GM18526 (cell line): Measurements from ENCODE around the gene GOSR2.

Experiments used
- POLR2A ChIP-seq: IDR thresholded peaks from 3 replicates; pipeline ENCODE4 v1.6.1; 2011; ENCODE audit not compliant: insufficient read length; ENCODE audit errors: extremely low read depth

Gene GOSR2

DNA sequence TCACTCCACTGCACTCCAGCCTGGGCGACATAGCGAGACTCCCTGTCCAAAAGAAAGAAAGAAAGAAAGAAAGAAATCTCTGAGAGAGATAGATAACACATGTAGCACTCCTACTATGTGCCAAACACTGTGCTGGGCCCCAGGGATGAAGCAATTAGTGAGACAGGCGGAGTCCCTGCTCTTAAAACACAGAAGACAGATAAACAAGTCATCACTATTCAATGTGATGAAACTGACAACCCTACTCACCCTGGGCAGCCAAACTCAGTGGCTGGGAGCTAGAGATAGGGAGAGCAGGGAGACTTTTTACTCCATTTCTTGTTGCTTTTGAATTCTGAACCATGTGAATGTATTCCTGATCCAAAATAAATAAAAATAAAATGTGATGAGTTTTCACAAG lies 35.2 kb upstream of the GOSR2 start:
- no peak for TF ChIP-seq POLR2A

DNA sequence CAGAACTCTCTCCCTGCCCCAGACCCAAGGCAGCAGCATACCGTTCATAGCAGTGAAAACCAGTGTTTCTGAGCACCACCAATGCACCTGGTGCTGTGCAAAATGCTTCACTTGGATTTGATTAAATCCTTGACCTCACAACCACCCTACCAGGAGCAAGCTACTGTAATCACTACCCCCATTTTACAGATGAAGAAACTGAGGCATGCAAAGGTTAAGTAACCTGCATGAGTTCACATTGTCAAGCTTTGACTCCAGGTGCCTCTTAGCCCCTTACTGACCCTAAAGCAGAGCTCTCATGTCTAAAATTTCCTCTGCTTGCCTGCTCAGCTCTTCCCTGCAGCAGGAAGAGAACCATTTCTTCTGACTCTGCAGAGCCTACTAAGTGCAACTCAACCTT lies 34.2 kb upstream of the GOSR2 start:
- TF ChIP-seq POLR2A: no peak

DNA sequence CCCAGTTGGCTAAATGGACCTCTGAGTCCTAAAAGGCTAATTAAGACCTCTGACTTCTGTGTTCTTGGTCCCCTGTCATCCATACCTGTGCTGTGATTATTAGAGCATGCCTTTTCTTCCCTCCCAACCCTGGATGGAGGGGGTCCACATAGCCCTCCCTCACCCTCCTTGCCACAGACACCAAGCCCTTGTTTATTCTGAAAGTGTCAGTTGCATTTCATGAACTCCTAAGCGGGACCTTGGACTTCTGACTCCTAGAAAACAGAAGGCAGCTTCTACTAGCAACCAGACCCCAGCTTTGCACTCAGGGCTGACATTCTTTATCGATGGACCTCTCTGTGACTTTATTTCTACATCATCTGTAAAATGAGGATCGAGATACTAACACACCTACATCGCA lies 33.4 kb upstream of the GOSR2 start:
- TF ChIP-seq POLR2A: no peak

DNA sequence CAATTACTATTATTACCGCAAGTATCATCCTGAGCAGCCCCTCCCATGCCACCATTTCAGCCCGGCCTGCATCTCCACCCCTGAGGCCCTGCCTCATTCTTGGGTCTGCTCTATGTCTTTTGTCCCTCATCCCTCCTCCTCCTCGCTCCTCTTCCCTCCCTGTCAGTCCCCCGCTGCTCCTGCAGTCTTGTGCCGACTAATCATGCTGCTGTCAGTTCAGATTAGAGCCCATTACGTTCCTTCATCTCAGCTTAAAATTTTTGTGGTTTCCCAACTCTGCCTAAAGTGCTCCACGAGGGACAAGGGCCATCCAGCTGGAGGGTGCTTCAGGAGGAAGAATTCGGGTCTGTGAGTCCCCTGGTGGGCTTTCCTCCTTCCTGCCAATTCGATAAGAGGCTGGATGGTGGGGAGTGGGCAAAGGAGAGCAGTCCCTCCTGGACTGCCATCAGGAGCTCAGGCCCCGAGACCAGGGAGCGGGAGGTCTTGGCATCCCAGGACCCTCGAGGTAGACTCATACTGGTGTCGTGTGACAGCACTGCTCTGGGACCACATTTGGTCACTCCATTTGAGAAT lies 32.9 kb upstream of the GOSR2 start:
- TF ChIP-seq POLR2A: no peak

DNA sequence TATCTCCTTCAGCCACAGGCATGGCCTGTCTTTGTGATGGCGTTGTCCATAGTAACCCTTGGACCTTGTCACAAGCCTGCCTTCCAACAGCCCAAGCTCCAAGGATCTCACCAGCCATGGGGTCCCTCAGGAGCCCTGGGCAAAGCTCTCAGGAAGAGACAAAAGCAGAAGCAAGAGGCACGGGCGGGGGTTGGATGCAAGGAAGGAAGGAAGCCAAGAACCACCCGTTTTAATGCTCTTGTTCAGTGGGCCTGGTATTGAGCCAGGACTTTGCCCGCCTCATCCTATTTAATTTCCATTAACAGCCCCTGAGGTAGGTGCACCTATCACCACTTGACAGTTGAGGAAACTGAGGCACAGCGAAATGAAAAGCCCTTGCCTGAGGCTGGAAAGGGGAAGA lies 32.3 kb upstream of the GOSR2 start:
- no peak for TF ChIP-seq POLR2A

DNA sequence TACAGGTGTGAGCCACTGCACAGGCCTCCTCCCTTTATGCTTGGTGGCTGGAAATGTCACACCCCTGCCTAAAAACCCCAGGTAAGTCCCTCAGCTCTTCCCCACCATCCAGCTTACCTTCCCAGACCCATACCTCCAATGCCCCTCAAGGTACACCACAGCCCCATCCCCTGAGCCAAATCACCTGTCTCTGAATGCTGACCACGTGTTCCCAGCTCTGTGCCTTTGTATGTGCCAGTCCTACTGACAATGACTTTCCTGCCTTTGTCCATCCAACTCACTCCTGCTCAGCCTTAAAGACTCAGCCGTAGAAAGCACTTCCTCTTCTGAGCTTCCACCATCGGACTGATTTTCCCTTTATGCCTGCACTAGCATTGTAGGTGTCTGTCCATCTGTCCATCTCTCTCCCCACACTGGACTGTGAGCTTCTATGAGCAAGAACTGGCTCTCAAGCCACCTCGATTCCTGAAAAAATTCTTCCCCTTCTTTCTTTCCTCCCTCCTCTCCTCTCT lies 30.7 kb upstream of the GOSR2 start:
- TF ChIP-seq POLR2A: no peak

DNA sequence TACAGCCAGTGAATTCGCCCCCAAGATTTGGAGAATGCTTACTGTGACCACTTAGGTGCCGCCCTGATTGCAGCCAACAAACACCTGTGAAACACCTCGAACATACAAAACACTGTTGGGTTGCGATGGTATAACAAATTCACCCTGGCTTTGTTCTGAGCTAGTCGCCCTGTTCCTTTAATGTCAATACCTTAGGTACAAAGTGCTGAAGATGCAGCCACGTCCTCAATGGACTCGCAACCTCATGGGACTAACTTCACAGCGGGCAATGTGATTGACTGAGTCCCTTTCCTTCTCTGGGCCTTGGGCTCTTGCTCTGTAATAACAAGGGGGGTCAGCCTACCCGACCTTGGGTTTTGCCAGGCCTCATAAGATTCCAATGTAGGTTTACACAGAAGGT lies 28.9 kb upstream of the GOSR2 start:
- no peak for TF ChIP-seq POLR2A

DNA sequence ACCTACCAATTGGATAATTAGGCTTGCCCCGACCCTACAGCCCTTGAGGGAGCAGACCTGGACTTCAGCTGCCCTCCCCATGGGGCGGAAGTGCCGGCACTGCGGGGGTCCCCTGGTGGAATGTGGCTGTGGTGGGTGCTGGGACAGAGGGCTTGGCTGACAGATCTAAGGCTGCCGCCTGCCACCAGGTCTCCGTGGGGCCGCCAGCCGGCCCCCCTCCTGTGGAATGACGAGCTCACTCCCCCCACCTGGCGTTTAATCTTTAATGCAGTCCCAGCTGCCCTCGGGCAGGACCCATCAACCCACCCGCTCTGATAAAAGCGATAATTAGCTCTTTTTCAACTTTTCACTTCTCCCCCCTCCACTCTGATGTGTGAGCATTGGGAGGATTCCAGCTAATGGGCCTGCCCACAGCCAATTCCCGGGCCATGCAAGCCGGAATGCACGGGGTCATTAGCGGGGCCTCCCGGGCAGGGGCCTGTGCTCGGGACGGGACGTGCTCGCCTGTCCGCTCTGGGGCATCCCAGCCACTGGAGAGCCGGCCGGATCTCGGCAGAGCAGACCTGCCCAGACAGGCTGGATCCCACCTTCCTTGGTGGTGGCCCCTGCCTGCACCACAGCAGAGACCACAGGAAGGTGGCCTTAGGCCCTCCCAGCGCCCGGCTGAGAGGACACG lies 28.3 kb upstream of the GOSR2 start:
- TF ChIP-seq POLR2A: no peak

DNA sequence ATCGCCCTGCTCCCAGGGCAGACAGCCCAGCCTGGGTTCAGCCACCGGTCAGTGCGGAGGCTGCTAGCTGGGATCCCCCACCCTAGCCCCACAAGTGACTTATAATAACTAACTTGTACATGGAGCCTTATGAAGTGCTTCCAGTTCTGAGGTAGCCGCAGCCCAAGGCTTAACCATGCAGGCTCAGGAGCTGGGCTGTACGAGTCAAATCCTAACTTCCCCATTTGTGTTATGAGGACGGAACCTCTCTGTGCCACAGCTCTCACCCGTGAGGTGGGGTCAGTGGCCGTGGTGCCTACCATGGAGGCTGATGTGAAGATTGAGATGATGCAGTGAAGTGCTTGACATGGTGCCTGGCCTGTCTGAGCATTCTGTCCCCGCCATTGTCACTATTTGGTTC lies 27.8 kb upstream of the GOSR2 start:
- no peak for TF ChIP-seq POLR2A

DNA sequence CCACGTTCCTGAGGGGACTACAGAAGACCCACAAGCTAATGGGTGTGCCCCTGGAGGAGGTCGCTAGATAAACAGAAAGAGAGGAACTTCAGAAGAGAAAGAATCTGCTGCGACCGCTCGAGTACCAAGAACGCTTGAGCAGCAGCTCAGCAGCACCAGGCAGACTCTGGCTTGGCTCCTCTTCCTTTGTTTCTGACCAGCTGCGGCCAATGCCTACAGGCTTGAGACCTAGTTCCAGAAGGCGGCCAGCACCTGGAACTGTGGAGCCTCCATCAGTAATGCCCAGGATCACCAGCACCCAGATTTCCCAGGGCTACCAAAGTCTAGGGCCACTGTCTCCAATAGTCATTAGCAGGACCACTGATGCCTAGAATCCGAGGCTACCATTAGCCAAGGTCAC lies 26.0 kb upstream of the GOSR2 start:
- TF ChIP-seq POLR2A: no peak

DNA sequence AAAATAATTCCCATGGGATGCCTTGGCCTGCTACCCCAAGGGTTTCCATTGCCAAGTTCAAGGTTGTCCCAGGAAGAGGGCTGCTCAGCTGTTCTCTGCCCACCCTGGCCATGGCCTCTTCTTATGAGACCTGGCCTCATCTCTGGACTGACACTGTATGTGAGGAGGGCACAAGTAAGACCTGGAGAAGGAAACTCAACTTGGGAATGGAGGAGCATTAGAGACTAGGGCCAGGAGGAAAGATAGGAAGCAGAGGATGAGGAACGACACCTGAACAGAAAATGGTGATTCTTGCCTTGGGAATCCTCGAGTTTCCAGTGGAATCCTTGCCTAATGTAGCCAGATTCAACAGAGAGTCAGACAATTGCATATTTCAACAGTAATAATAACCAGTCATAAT lies 24.6 kb upstream of the GOSR2 start:
- TF ChIP-seq POLR2A: no peak

DNA sequence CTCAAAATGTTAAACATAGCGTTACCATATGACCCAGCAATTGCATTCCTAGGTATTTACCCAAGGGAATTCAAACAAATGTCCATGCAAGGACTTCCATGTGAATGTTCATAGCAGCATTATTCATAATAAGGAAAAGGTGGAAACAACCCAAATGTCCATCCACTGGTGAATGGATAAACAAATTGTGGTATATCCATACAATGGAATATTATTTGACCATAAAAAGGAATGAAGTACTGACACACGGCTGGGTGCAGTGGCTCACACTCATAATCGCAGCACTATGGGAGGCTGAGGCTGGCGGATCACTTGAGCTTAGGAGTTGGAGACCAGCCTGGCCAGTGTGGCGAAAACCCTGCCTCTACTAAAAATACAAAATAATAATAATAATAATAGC lies 24.1 kb upstream of the GOSR2 start:
- TF ChIP-seq POLR2A: no peak

DNA sequence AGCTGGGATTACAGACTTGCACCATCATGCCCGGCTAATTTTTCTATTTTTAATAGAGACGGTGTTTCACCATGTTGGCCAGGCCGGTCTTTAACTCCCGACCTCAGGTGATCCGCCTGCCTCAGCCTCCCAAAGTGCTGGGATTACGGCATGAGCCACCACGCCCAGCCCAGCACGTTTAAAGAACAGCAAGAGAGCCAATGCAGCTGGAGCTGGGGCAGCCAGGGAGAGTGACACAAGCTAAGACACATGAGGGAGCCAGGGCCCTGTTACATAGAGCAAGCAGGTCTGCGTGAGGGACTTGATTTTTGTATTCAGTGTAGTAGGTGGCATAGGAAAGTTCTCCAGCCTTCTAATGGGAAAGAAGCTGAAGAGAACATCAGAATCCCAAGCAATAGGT lies 21.7 kb upstream of the GOSR2 start:
- no peak for TF ChIP-seq POLR2A

DNA sequence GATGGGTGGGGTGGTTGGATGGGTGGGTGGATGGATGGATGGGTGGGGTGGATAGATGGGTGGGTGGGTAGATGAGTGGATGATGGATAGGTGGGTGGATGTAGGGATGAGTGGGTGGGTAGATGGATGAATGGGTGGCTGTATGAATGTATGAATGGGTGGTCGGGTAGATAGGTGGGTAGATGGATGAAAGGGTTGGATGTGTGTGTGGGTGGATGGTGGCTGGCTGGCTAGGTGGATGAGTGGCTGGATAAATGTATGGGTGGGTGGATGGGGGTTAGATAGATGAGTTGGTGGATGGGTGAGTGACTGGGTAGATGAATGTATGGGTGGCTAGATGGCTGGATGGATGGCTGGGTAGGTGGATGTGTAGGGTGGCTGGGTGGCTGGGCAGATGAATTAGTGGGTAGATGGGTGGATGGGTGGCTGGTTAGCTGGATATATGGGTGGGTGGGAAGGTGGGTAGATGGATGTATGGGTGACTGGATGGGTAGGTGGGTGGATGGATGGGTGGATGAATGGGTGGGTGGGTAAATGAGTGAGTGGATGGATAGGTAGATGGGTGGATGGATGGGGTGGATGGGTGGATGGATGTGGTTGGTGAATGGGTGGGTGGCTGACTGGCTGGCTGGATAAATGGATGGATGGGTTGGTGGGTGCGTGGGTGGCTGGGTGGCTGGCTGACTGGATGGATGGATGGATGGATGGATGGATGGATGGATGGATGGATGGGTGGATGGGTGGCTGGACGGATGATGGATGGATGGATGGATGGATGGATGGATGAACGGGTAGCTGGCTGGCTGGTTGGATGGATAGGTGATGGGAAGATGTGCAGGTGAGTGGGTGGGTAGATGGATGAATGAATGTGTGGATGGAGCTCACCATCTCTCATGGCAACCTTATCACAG lies 18.9 kb upstream of the GOSR2 start:
- TF ChIP-seq POLR2A: no peak

DNA sequence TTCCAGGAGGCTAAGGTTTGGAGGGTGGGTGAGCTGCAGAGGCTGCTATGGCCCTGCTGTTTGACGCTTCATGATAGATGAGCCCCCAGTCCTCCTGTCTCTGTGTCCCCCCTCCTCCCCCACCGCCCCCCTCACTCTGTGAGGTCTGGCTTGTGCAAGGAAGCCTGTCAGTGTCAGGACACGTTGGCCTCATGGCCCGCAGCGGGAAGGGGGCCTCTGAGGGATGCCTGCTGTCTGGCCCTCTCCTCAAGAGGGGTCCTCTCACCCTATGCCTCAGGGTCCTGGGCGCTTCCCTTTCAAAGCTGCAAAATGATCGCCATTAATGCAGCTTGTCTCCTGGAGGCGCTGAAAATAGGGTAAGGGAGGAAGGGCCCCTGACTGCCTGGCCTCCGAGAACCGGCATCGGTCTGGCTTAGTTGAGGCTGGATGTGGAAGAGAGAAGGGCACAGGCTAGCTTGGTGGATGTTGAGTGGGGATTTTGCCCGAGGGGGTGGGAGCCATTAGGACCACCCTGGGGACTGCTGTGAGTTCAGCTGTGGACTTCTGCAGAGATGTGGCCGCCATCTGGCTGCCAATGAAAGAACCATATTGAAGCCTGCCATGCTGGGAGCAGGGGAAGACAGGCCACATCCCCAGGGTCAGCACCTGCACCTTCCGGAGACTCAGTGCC lies 14.8 kb upstream of the GOSR2 start:
- TF ChIP-seq POLR2A: no peak
